ENCODE measurements around the gene MAB21L4.

GRCh38 chr2:240900141-240900860 lies 4.3 kb upstream of the MAB21L4 start:
- TF ChIP-seq, protein P1, sequence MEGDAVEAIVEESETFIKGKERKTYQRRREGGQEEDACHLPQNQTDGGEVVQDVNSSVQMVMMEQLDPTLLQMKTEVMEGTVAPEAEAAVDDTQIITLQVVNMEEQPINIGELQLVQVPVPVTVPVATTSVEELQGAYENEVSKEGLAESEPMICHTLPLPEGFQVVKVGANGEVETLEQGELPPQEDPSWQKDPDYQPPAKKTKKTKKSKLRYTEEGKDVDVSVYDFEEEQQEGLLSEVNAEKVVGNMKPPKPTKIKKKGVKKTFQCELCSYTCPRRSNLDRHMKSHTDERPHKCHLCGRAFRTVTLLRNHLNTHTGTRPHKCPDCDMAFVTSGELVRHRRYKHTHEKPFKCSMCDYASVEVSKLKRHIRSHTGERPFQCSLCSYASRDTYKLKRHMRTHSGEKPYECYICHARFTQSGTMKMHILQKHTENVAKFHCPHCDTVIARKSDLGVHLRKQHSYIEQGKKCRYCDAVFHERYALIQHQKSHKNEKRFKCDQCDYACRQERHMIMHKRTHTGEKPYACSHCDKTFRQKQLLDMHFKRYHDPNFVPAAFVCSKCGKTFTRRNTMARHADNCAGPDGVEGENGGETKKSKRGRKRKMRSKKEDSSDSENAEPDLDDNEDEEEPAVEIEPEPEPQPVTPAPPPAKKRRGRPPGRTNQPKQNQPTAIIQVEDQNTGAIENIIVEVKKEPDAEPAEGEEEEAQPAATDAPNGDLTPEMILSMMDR (IDR thresholded peaks at IDR 0.05 in 4 of 5, conservative IDR thresholded peaks at IDR 0.05 in 1 of 5) = no peak
- no peak for TF ChIP-seq POLR2A (IDR thresholded peaks at IDR 0.05)

Data from gastrocnemius medialis (tissue), 4 donors.